Right forelimb (tissue), 1 donor: Measurements from ENCODE around the gene ZSWIM6.

Experiments
- DNase-seq: peaks from one replicate; pipeline ENCODE4 v3.0.0-alpha.2; 2018

The ZSWIM6 gene

DNA sequence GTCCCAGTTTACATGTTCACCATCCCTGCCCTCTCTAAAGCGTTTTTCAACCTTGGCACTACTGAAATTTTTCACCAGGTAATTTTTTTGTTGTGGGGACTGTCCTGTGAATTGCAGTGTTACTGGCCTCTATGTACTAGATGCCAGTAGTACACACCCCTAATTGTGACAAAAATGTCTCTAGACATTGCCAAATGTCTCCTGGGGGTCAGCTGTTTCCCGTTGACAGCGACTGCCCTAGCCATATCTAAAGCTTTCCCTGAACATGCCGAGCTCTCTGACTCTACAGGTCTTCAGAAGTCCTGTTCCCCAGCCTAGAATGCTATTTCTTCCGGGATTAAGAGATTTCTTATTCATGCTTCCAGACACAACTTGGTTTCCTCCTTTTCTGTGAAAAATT, 235.3 kb downstream of the ZSWIM6 start:
- no peak for DNase-seq

GRCh38 chr5:61569353-61569752, 237.3 kb downstream of the ZSWIM6 start:
- no peak for DNase-seq

DNA sequence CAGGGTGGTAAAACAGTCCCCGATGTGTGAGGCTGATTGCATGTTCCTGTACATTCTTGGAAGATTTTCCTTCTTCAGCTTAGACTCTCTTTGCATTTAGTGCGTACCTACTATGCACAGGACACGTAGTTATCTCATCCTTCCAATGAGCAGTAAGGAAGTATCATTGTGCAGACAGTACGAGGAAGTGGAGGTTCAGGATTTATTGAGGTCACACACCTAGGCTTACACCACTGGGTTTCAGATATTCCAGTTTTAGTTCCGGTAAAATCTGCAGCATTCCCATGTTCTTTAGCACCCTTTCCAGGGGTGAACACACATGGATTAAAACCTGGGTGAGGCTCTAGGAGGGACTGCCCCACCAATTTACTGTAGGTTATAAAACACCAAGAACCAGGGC, 238.7 kb downstream of the ZSWIM6 start:
- no peak for DNase-seq

DNA sequence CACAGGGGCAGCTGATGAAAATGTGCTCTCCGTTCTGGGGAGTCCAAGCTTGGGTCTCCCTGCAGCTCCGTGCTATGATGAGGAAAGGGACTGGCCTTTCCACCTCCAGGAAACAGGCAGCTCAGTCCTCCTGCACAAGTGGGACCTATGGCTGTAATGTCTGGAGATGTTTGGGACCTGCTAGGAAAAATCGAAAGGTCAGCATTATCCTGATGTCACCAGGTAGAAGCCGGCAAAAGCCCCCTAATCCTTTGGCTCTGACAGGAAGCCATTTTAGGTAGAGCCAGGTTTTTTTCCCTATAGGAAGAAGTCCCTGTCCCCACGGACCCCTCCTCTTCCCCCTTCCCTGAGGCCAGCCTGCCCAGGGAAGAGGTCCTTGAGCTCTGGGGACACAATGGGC, 240.9 kb downstream of the ZSWIM6 start:
- DNase-seq: no peak

- DNase-seq: peak; percentile 60
Measured at GRCh38 chr5:61575103-61575502, 243.0 kb downstream of the ZSWIM6 start.

- no peak for DNase-seq
Measured at GRCh38 chr5:61575581-61575980, 243.5 kb downstream of the ZSWIM6 start.

DNA sequence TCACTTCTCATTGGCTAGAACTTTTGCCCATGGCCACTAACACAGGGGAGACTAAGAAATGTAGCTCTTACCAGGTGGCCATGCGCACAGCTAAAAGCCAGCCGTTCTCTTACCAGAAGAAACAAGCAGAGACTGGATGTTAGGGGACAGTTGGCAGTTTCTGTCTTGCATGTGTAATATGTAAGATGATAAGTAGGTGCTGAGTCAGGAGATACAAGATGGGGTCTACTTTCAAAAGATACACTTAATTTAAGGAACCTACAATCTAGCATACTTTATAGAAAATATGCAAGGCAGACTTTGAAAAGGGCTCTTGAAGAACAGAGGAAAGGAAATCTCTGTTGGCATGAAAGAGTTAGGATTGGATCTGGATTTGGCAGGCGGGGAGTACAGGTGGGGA, 244.5 kb downstream of the ZSWIM6 start:
- no peak for DNase-seq

DNA sequence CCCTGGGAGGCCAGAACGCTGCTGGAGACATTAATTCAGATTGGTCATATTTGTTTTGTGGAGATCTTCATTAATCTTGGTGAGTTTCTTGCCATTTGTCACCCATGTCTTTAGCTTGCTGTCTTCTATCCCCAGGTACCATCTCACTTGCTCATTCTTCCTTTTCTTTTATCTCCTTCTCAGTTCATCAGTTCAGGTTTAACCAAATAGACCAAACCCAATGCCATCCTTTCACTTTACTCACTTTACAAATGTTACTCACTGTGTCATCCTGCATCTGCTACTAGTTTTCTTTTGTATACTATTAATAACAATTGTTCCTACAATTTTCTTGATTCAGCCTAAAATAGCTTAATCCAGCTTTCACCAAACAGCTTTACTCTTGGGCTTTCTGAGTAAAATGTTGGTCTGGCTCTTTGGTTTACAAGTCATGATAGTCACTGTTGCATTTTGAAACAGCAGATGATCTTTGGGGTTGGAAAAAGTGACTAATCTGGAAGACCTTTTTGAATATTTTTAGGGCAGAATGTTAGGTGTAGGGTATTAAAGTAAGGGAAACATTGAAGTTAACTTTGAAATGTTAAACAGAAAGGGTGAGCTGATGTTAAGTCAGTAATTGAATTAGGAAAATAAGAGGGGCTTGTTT, 246.9 kb downstream of the ZSWIM6 start:
- DNase-seq: no peak

DNA sequence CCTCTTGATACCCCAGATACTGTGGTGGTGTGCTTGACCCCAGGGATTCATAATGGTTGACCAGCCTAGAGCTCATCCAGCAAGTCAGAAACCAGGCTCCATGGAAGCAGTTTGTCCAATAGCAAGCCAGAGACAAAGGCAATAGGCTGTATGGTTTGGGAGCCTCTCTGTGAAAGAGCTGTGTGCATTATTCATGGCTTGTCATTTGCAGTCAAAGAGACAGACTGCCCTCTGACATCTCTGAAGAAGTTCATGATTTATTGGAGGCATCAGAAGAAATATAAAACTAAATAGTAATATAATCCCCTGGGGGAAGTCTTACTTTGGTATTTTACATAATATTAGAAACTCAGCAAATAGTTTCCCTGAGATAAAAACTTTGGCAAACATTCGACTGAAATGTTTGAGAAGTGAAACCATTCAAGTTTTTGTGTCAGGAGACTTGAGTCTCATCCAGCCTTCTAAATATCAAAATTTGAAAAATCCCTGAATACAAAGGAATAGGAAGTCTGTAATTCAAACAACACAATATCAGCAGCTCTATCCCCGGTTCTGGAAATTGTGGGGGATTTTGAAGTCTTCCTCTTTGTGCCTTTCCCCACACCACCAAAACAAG, 250.3 kb downstream of the ZSWIM6 start:
- no peak for DNase-seq

DNA sequence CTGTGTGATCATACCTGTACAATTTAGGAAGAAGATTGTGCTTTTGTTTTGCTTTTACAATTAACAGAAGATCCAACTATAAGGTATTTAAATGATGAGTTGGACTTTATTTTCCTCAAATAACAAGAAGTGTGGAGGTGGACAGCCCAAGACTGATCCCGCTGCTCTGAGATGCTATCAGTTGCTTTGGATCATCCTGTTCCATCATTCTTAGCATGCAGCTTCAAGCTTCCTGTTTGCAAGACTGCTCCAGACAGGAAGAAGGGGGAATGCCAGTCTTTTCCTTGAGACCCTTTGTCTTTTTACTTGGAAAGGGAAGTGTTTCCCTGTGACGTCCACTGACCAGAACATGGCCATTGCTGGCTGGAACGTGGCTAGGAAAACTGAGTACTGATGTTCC, 250.8 kb downstream of the ZSWIM6 start:
- DNase-seq: no peak

- no peak for DNase-seq
Measured at GRCh38 chr5:61586096-61587084, 254.3 kb downstream of the ZSWIM6 start.

DNA sequence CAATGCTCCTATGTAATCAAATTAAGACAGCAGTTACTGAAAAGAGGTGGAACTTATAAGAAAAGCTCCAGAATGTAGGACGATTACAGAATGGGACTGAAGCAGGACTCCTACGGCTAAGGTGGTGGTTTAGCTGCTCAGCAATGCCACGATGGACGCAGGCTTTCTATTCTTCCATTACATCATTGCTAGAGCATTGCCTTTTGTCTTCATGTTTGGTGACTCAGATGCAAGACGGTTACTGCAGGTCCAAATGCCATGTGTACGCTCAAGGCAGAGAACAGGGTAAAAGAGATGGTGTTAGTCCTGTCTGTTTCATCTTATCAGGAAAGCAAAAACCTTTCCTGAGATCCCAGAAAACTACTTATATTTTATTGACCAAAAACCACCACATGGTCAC, 255.1 kb downstream of the ZSWIM6 start:
- DNase-seq: no peak

DNA sequence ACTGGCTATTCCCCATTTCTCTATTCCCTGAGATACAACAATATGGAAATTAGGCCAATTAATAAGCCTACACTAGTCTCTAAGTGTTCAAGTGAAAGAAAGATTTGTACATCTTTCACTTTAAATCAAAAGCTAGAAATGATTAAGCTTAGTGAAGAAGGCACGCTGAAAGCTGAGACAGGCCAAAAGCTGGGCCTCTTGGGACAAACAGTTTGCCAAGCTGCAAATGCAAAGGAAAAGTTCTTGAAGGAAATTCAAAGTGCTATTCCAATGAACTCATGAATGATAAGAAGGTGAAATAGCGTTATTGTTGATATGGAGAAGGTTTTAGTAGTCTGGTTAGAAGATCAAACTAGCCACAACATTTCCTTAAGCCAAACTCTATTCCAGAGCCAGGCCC, 256.2 kb downstream of the ZSWIM6 start:
- DNase-seq: no peak

GRCh38 chr5:61589946-61590345, 257.9 kb downstream of the ZSWIM6 start:
- no peak for DNase-seq

DNA sequence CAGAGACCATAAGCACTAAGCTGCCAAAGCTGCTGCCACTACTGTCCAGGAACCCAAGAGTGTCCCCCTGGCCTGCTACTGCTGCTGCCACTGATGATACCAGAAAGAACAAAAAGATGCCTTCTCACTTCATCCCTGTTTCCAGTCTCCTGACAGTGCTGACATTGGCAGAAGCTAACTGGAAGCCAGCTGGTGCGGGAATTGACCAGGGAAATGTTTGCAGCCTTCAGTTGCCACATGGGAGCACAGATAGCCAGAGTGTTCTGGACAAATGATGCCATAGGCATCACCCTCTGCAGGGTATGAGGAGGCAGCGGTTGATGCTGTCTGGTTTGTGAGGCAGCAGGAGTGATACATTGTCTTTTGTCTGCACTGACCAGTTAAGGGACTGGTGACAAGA, 258.4 kb downstream of the ZSWIM6 start:
- DNase-seq: no peak

DNA sequence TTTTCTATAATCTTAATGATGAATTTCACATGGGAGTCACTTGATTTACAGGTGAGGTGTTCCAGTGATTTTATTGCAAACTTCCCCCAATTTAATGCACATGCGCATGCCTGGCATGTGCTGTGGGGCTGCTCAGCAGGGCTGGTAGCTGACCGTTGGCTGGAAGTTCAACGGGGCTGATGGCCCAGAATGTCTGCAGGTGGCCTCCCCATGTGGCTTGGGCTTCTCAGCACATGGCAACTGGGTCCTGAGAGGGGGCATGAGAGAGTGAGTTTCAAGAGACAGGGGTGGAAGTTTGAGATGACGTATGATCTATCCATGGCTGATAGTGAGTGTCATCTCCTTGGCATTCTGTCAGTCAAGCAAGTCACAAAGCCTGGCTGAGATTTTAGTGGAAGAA, 259.8 kb downstream of the ZSWIM6 start:
- DNase-seq: no peak

GRCh38 chr5:61595426-61595825, 263.4 kb downstream of the ZSWIM6 start:
- DNase-seq: no peak
